Astrocyte (in vitro differentiated cells and primary cell): ENCODE results near the gene RILP.

Experiments used
- EZH2 ChIP-seq: IDR thresholded peaks from 2 replicates; pipeline ENCODE4 v1.6.1; 2012; ENCODE audit warnings: mild to moderate bottlenecking, low read length, inconsistent platforms; ENCODE audit not compliant: insufficient read depth
- TF ChIP-seq, protein P1 (sequence below): IDR thresholded peaks from 2 replicates; pipeline ENCODE4 v1.5.1; 2011; ENCODE audit warnings: low read depth, mild to moderate bottlenecking, inconsistent platforms, low read length, moderate library complexity; ENCODE audit not compliant: insufficient read depth

DNA sequence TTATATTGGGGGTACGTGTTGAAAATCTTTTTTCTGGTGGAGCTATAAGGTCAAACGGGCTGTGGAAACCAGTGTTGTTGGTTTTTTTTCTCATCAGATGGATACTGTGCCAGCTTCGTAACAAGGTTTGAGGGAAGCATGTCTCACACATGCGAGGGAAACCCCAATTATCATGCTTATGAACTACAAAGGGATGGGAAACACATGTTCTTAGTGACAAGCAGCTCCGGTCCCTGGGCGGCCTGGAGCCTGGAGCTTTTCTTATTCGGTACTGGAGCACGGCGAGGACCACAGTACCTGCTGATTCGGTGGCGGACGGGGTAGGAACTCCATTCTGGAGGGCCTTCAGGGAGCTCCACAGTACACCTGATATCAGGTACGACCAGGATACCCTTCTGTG lies 33.6 kb downstream of the RILP start:
- TF ChIP-seq, protein P1, sequence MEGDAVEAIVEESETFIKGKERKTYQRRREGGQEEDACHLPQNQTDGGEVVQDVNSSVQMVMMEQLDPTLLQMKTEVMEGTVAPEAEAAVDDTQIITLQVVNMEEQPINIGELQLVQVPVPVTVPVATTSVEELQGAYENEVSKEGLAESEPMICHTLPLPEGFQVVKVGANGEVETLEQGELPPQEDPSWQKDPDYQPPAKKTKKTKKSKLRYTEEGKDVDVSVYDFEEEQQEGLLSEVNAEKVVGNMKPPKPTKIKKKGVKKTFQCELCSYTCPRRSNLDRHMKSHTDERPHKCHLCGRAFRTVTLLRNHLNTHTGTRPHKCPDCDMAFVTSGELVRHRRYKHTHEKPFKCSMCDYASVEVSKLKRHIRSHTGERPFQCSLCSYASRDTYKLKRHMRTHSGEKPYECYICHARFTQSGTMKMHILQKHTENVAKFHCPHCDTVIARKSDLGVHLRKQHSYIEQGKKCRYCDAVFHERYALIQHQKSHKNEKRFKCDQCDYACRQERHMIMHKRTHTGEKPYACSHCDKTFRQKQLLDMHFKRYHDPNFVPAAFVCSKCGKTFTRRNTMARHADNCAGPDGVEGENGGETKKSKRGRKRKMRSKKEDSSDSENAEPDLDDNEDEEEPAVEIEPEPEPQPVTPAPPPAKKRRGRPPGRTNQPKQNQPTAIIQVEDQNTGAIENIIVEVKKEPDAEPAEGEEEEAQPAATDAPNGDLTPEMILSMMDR = no peak
- no peak for TF ChIP-seq EZH2
